A673 (cell line): ENCODE data around the gene RAD50.

Experiments
- EZH2 ChIP-seq: fragments of 200-600 bp; sonication (generic); IDR thresholded peaks from 2 replicates; pipeline ENCODE4 v1.6.1; 2017; ENCODE audit warnings: borderline replicate concordance, low read depth, mild to moderate bottlenecking, mixed read lengths, antibody characterized with exemption, low read length; ENCODE audit not compliant: poor library complexity, severe bottlenecking
- TF ChIP-seq, protein P1 (sequence below): fragments of 300-800, 200-600 bp; sonication (generic); conservative IDR thresholded peaks from 2 replicates; pipeline ENCODE4 v1.5.1; 2017; ENCODE audit warnings: low read depth, mild to moderate bottlenecking, antibody characterized with exemption, low read length, moderate library complexity, mixed read lengths

DNA sequence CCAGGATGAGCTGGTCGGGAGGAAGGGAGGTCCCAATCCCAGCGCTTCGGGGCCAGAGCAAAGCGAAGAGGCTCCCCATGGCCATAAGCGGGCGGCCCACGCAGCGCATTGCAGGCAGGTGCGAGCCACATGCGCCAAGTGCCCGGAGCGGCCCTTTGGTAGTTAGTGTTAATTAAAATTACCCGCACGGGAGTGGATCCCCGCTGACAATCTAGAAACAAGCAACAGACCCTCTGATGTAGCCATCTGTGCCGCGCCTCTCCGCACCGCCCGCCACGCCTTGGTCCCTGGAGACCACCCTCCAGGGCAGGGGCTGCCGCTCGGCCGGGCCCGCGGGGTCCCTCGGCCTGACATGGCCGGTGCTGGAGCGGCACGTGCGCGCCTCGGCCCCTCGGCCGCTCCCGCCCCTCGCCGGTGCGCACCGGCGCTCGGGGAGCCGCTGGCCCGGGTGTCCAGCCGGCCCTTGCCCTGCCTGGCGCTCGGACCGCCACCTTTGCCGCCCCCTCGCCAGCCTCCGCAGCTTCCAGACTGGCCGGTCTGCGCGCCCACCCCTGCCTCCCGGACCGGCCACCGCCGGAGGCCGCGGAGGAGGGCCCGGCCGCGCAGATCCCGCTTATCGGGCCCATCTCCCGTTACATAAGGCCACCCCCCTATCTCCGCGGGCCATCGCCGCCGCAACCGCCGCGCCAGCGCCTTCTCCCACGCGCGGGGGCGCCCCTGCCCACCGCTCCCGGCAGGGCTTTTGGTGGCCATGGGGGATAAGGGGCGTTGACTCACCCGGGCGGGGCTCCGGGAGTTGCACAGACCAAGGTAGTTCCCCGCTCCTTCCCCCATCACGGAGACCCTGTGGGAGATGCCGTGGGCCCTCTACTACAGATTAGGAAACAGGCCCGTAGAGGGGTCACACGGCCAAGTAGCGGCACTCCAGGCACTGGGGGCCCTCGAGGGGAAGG, 99.3 kb downstream of the RAD50 start:
- no peak for TF ChIP-seq EZH2
- TF ChIP-seq, protein P1, sequence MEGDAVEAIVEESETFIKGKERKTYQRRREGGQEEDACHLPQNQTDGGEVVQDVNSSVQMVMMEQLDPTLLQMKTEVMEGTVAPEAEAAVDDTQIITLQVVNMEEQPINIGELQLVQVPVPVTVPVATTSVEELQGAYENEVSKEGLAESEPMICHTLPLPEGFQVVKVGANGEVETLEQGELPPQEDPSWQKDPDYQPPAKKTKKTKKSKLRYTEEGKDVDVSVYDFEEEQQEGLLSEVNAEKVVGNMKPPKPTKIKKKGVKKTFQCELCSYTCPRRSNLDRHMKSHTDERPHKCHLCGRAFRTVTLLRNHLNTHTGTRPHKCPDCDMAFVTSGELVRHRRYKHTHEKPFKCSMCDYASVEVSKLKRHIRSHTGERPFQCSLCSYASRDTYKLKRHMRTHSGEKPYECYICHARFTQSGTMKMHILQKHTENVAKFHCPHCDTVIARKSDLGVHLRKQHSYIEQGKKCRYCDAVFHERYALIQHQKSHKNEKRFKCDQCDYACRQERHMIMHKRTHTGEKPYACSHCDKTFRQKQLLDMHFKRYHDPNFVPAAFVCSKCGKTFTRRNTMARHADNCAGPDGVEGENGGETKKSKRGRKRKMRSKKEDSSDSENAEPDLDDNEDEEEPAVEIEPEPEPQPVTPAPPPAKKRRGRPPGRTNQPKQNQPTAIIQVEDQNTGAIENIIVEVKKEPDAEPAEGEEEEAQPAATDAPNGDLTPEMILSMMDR: peak; percentile 37; the same call in 1 of the 2 replicates
